HG02588 (cell line): ENCODE measurements around the gene CLCF1.

Experiments
- ATAC-seq: cut with Tn5 transposase; IDR thresholded peaks from one replicate; pipeline ENCODE4 v1.9.1; 2021; ENCODE audit warnings: mild to moderate bottlenecking, moderate library complexity; ENCODE audit not compliant: unreplicated experiment

Gene CLCF1

DNA sequence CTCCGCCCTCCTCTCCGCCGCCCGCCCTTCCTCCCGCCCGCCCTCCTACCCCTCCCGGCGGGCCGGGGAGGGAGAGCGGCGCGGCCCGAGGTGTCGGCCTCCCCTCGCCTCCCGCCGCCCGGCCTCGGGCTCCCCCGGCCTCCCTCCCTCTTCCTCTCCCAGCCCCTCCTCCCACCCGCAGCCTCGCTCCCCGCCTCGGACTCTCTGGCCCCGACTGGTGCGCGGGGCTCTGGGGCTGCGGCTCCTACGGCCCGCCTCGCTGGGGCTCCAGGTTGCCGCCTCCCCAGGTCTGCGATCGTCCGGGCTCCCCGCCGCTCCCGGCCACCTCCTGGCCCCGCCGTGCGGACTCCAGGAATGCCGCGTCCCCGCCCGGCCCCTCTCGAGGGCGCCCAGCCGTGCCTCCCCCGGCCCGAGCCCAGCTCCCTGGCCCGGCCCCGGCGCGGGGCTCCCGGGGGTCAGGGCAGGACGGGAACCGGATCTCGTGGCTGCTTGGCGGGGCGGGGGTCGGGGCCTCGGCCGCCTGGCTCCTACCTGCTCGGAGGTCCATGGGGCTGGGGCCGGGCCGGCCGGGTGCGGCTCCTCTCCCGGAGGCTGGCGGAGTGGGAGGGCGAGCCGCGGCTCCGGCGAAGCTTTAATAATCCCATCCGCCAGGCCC lies at the start of gene CLCF1:
Gene CLCF1, minus strand, starts transcription at position 606 of the 655 bp plus-strand sequence. Its CDS starts 59 bp downstream, at position 547.
- no peak for ATAC-seq

DNA sequence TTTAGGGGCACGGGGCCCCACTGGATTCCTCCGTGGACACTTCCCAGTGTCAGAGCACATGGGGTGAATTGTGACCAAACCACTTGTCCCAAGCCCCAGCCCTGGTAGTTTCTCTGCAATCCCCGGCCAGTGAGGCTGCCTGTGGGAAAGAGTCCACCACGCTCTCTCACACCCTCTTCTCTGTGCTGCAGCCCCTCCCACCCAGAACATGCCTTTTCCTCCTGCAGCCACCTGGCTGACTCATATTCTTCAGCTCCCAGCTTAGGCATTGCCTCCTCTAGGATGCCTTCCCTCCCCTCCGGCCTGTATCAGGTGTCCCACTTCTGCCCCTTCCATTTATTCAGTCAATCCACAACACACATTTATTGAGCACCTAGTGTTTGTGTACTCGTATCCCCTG lies 49.5 kb upstream of the CLCF1 start:
- ATAC-seq: no peak

DNA sequence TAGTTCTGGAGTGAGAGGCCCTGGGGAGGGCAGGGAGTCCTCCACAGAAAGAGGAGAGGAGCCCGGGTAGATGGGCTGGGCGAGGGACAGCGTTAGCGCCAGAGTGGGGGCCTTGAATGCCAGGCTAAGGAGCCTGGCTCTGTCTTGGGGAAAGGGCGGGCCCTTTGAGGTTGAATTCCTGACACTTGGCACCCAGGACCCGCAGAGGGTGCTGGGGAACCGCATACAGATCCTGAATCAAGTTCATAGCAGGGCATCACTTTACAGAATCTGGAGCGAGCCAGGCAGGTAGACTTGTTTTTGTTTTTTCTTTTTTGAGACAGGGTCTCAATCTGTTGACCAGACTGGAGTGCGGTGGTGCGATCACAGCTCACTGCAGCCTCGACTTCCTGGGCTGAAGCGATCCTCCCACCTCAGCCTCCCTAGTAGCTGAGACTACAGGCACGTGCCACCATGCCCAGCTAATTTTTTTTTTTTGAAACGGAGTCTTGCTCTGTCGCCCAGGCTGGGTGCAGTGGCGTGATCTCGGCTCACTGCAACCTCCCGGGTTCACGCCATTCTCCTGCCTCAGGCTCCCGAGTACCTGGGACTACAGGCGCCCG lies 48.1 kb upstream of the CLCF1 start:
- ATAC-seq: no peak

DNA sequence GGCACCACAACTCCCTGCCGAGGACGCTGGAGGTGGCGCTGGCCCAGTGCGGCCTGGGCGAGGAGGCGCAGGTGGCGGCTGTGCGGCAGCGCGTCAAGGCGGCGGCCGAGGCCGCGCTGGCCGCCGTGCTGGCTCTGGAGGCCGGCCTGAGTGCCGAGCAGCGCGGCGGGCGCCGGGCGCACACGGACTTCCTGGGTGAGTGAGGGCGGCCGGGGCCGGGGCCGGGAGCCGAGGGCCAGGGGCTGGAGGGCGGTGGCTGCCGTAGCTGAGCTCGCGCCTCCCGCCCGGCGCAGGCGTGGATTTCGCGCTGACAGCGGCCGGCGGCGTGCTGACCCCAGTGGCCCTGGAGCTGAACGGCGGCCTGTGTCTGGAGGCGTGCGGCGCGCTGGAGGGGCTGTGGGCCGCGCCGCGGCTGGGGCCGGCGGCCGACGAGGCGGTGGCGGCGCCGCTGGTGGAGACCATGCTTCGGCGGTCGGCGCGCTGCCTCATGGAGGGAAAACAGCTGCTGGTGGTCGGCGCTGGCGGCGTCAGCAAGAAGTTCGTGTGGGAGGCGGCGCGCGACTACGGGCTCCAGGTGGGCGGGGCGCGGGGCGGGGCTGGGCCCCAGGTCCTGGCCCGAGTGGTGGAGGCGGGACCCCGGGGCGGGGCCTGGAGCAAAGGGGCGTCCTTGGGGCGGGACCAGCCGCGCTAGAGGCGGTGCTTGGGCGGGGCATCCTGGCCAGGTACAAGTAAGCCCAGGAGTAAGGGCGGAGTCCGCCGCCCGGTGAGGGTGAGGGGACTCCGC lies 47.4 kb upstream of the CLCF1 start:
- peak; percentile 85 for ATAC-seq

DNA sequence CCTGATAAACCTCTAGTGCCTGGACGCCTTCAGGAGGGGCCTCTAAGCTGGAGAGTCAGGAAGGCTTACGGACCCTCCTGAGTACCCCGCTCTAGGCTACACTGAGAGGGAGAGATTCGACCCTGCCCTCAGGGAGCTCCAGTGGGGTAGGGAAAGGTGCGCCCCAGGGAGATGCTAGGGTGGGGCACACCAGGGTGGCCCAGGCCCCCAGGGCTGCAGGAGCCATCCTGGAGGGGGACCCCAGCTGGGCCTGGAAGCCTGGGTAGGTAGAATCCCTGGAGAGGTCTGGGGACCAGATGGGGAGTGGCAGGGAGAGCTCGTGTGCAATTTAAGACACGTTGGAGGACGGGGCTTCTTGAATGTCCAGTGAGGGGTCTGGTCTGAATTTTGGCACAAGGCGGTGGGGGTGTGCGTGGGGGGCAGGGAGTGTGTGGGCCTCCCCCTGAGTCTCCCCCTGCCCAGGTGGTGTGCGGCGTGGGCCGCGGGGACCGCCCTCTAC lies 46.8 kb upstream of the CLCF1 start:
- ATAC-seq: no peak

DNA sequence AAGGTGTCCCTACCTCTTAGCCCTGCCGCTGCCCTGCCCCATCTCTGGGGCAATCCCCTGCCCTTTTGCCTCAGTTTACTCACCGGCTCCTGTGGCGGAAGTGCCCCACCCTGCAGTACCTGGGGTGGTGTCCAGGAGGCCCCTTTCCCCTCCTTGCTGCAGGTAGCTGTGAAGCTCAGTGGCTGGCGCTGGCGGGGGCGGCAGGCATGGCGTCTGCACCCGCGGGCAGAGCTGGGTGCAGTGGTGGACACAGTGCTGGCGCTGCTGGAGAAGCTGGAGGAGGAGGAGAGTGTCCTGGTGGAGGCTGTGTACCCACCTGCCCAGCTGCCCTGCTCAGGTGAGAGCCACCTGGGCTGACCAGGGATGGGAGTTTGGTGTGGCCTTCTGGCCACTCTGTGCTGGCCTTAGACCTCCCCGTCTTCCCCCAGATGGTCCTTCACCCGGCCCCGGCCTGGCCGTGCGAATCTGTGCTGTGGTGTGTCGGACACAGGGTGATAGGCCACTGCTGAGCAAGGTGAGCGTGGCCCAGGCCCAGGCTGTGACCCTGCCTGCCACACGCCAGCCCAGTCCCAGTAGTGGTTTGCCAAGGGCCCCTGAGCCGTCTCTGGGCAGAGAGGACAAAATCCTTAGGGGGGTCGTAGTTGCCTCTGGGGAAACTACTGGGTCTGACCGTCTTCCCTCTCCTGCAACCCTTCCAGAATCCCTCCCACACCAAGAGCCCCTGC lies 46.1 kb upstream of the CLCF1 start:
- no peak for ATAC-seq

DNA sequence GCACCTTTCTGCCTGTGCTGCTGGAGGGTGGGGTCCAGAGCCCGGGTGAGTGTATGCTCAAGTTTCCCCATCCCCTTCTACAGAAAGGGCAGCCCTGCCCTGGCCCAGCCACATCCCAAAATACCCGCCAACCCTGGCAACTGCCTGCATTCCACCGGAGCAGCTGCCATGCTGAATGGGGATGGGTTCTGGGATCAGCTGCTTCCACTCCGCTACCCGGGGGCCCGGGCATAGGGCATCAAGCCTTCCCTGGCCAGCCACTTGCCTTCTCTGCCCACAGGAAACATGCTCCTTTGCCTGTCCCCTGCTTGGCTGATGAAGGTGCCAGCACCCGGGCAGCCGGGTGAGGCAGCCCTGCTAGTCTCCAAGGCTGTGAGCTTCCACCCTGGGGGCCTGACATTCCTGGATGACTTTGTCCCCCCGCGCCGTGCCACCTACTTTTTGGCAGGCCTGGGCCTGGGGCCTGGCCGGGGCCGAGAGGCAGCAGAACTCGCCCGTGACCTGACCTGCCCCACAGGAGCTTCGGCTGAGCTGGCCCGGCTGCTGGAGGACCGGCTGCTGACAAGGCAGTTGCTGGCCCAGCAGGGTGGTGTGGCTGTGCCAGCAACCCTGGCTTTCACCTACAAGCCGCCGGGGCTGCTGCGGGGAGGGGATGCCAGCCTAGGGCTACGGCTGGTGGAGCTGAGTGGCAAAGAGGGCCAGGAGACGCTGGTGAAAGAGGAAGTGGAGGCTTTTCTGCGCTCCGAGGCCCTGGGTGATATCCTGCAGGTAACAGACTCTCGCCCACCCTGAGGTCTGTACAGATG lies 45.3 kb upstream of the CLCF1 start:
- no peak for ATAC-seq

DNA sequence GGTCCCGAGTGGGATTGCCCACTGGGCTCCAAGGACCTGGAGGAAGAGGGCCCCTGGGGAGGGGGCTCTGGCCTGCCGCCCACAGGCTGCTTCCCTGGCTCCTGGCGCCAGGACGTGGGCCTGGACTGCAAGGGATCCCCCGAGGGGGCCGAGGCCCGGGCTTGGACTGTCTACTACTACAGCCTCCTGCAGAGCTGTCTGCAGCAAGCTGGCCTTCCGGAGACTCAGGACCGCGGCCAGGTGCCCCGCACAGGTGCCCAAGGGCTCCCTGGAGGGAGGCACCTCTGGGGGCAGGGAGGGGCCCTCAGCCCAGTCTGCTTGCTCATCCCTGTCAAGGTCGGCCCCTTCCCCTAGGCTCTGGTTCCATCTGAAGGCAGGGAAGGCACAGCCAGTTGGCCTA lies 44.0 kb upstream of the CLCF1 start:
- no peak for ATAC-seq

DNA sequence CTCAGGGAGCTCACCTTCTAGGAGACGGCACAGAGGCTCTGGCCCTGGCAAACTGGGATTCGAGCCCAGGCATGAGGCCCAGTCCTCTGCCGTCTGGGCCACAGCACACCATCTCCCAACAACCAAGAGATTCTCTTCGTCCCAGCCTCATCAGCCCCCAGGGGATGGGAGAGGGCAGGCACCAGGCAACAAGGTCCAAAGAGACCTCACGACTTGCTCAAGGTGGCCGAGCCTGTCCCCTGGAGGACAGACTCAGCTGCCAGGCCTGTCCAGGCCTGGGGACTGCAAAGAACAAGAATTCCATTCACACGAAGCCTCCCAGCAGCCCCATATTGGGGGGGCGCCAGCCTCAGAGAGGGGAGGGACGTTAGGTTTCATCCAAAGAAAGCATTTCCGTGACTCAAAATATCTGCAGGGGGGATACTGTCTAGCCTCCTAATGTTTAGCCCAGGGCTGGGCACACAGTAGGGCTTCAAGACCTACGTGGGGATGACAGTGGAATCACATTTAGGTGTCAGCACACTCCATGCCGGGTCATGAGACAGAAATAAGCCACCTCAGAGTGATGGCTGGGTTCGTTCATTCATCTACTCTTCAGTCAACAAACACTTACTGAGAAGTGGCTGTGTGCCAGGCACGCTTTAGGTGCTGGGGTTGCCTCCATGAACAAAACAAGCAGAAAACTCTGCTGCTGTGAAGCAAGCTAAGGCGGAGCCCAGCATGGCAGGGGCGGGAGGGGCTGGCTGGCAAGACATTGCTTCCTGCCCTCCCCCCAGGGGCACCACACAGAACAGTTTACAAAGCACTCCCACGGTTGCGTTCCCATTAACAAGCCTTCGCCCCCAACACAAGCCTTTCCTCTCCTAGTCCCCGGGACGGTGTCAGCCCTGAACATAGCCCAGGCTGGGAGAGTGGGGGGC lies 43.3 kb upstream of the CLCF1 start:
- ATAC-seq: no peak

DNA sequence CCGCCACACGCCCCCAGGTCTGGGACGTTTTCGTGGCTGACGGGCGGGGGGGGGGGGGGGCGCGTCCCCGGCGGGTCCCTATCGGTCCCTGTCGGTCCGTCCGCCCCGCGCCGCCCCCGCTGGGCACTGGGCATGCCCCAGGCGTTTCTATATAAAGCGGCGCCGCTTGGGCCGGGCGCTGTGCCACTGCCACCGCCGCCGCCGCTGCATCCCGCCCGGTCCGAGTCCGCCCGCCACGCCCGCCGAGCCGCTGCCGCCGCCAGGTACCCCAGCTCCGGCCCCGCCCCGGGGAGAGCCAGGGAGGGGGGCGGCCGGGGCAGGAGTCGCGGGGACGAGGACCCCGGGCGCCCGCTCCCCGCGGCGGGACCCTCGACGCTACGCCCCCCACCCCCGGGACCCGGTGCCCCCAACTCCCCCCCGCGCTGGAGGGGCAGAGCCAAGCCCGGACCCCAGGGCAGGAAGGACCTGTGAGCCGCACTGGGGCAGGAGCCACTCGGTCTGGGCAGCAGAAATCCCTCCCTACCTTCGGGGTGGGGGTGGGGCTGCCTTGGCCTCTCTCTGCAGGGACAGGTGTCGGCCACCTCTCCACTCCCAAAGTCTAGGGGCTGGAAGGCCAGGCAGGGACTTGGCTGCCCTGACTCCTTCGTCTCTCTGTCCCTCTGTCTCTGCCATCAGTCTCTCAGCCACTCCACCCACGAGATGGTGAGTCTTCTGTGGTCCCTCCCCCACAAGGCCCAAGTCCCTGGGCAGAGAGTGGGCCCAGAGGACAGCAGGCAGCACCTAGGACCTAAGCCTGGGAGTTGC lies 42.3 kb upstream of the CLCF1 start, which contains the start of gene CARNS1:
Gene CARNS1, plus strand, starts transcription at position 178 of the 804 bp plus-strand sequence. Its CDS starts 522 bp downstream, at position 700.
- no peak for ATAC-seq

DNA sequence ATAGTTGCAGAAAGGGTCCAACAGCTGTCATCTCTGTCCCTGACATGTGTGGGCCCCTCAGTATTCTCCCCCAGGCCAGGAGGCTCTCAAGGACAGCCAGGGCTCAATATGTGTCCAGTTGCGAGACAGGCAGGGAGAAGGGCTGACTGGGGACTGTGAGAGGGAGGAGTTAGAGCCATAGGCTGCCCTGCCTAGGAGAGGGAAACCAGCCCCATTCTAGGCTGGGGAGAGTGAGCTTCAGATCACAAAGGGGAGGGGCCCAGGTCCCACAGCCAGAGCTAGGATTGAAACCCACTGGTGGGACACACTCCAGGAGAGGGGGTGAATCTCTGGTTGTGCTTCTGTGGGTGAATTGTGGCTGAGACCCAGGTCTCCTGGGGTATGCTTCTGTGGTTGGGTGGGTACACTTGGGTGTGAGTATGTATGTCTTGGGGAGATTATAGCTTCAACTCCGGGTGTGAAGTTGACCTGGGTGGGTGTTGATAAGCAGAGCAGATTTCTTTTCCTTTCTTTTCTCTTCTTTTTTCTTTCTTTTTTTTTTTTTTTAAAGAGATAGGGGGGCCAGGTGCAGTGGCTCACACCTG lies 40.0 kb upstream of the CLCF1 start:
- ATAC-seq: no peak

DNA sequence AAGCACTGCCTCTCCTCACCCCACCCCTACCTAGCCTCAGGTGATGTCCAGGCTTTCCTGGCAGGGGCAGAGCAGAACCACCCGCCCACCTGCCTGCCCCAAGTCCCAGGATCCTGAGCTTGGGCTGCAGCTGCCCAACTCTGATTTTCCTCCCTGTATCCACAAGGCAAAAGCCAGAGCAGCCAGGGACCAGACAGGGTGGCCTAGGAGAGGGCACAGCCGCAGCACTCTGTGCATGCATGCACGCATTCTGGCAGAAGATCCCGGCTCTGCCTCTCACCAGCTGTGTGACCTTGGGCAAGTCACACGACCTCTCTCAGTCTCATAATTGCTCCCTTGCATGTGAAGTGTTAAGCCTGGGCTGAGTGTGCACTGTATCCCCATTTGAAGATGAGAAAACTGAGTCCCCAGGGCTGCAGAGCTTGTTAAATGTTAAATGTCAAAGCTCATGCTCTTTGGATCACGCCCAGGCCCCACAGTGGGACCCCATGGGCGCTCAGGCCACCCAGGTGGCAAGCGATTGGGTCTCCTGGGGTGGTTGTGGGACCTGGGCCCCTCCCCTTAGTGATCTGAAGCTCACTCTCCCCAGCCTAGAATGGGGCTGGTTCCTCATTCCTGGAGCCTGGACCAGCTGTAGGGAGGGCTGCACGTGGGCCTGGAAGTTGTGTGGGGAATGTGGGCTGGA lies 39.2 kb upstream of the CLCF1 start:
- ATAC-seq: no peak

DNA sequence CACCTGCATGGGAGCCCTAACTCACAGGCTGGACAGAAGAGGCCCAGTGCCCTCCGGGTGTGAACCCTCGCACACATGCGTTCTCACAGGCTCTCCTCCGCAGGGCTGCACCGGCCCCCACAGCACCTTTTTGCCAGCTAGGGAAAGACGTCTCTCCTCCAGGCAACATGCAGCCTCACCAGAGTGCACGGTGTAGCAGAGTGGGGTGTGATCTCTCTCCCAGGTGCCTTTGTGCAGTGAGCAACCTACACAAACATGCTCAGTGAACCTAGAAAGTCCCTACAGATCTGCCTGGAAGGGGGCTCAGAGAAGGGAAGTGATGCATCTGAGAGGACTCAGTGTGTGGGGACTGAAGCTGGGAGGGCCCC lies 38.4 kb upstream of the CLCF1 start:
- ATAC-seq: no peak

DNA sequence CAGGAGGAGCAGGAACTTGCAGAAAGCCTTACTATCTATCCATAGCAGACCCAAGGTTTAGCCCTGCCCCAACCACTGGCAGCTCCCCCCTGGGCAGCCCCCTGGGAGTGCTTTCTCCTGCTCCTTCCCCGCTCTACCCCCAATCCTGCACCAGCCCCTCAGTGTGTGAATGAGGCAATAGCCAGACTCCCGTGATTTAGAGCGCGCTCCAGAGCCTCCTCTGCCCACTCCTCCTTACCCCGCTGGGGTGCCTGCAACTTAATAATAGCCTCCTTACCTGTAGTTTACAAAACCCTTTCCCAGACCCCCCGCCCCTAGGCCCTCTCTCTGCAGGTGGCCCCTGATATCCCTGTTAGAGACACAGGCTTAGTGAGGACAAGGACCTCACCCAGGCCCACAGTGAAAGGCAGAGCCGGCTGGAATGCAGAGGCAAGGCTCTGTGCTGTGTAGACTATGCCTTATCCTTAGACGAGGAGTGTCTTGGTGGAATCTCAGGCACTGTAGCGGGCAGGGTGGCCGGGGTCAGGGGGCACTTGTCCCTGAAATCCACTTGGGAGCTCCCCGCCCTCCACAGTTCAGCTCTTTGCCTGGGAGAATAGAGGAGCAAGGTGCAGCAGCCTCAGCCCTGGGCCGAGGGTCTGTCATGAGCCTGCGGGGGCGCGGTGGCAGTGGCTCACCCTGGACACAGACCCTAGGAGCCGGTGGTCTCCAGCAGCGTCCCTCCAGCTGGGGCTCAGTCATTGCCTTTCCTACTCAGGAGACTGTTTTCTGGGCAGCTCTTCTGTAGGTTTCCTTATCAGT lies 37.8 kb upstream of the CLCF1 start:
- ATAC-seq: no peak

DNA sequence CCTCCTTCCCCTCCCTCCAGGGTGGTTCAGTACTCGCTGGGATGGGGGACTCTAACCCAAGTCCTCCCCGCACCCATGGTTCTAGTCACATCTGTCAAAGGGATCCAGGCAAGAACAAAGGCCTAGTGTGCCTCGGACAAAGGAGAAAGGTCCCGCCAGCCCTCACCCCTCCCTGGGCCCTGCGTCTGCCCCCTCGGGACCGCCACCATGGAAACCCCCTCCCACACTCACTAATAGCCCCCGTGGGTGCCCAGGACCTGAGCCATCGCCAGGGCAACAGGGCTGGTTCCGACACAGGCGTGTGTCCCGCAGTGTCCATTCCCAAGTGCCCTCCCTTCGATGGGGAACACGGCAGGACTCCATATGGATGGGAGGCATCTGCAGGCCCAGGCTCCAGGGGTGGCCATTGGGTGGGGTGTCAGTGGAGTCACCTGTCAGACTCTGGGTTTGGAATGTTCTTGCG lies 37.0 kb upstream of the CLCF1 start:
- ATAC-seq: no peak

DNA sequence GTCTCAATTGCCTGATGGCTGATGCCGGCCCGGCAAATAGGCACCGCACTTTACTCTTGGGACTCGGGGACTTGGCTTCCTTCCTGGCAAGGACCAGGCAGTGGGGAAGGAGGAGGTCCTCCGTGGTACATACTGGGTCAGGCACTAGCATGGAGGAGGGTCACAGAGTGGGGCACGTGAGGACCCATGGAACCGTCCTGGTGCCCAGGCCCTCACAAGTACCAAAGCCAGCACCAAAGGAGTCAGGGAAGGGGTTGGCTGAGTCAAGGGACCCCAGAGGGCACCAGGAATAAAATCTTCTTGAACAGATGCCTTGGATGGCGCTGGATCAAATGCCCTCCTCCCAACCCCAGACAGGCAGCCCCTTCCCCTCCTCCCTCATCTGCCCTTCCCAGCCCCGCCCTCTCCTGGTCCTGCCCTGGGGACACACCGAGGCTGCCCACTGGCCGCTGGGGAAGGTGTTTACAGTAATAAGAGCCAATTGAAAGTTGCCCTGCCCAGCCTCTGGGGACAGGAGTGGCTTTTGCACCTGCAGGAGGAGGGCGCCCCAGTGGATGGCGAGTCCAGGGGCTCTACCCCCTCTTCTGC lies 36.5 kb upstream of the CLCF1 start:
- no peak for ATAC-seq
